Skeletal muscle cell (primary cell): ENCODE results near the gene CPED1.
"Not testable (repeated sequence)": the region's sequence is repeated elsewhere in the genome, so short reads cannot be mapped to it uniquely, and the experiment has no call there.

Source experiments
- DNase-seq: peaks from one replicate; pipeline ENCODE4 v3.0.0-alpha.2; 2010; ENCODE audit warnings: low read depth
- H3K4me3 ChIP-seq: 2 replicates; pipeline ENCODE4 v1.5.1; 2011; ENCODE audit warnings: low read depth, mild to moderate bottlenecking, control low read depth, low read length, moderate library complexity

The CPED1 gene

DNA sequence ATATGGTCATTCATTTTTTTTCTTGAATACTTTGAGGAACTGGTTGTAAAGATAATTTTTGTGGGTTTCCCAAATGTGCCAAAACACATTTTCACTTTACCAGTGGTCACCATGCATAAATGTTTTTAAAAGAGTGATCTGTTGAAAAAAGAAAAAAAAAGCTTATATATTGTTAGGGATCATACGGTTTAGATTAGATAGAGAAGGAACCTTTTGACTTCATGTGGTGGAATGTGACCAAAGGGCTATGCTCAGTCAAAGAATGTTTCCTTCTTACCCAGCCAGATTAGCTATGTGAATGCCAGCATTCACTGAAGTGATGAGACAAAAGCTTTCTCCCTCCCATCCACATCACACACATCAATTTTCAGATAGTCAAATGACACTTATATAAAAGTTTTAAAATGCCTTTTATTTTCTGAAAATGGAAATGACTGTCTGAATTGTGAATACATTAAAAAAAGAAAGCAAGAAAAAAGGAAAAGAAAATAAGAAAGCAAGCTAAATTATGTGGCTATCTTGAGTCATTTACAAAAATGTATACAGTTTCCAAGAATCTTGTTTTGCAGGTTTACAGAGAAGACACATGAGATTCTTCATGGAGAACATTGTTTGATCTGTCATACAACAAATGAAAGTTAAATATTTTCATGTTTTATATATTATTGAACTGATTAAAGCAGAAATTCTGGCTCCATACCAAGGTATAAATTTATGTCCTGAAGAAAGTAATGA, 8.6 kb upstream of the CPED1 start:
- no peak for DNase-seq
- no peak overlapping the region for H3K4me3 ChIP-seq

DNA sequence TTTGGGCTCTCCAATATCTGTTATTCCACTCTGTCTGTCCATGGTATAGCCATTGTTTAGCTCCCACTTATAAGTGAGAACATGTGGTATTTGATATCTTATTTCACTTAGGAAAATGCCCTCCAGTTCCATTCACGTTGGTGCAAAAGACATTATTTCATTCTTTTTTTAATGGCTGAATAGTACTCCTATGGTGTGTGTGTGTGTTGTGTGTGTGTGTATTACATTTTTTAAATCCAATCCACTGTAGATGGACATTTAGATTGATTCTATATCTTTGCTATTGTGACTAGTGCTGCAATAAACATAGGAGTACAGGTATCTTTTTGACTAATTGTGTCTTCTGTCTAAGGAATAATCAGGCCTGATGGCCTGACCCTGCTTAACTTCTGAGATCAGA, 7.4 kb upstream of the CPED1 start:
- DNase-seq: no peak

DNA sequence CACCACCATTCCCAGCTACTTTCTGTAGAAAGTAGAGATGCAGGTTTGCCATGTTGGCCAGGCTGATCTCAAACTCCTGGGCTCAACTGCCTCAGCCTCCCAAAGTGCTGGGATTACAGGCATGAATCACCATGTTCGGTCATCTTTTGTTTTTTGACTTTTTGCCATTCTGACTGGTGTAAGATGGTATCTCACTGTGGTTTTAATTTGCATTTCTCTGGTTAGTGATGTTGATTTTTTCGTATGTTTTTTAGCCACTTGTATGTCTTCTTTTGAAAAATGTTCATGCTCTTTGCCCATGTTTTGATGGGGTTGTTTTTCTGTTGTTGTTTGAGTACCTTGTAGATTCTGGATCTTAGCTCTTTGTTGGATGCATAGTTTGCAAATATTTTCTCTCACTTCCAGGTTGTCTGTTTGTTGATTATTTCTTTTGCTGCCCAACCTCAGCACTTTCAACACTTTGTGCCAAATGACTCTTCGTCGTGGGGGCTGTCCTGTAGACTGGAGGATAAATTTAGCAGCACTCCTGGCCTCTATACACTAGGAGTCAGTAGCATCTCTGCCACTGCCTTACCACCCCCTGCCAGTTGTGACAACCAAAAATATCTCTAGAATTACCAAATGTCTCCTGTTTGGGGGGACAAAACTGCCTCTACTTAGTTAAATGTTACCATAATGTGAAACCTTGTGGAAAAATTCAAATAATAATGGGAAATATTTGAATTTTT, 6.5 kb upstream of the CPED1 start:
- H3K4me3 ChIP-seq: no peak overlapping the region
- DNase-seq: no peak

More for the DNA sequence above, 7.4 kb upstream of the CPED1 start:
- H3K4me3 ChIP-seq: no peak overlapping the region

DNA sequence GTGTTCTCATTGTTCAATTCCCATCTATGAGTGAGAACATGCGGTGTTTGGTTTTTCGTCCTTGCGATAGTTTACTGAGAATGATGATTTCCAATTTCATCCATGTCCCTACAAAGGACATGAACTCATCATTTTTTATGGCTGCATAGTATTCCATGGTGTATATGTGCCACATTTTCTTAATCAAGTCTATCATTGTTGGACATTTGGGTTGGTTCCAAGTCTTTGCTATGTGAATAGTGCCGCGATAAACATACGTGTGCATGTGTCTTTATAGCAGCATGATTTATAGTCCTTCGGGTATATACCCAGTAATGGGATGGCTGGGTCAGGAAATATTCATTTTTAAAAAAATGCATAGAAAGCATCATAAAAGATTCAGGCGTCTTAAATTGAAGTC, 4.9 kb upstream of the CPED1 start:
- not testable (repeated sequence) for DNase-seq, H3K4me3 ChIP-seq

DNA sequence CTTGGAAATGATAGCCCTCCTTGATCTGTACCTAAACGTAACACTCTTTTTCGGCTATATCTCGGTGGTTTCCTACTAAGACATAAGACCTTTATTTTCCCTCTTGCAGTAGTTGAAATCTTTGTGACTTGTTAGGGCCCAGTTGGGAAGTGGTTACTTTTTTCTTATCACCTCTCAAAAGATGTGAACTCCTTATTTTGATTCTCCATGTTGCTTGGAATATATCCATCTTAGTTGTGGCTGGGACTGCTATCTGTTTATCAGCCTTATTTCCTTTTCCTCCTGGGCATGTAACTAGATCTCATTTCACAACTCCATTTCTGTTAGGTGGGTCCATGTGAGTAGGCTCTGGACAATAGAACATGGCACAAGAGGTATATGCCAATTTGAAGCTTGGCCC, 4.1 kb upstream of the CPED1 start:
- no peak overlapping the region for H3K4me3 ChIP-seq

DNA sequence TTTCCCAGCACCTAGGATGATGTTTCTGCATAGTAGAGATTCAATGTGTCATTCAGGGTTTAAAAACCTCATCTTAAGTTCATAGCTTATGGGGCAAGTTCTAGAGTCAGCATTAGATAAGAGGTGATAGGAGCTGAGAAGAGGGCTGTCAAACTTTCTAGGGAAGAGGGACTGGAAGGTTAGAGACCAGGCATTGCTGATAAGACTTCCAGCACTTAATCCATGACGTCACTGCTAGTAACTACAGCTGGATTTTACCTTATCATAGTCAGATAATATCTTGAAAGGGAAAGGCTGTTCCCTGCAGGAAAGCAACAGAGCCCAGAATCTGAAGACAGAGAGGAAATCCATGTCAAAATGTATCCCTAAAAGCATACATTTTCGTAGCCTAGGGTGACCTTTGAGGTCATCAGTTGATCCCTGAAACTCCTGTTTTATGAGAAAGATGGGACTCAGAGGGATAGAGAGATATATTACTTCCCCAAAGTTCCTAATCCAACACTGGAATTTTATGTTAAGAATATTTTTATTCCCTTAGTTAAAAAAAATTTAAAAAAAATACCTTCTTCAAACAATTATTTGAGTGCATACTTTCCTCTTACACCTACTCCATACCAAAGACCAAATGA, 3.3 kb upstream of the CPED1 start:
- DNase-seq: no peak

More for the DNA sequence above, 4.1 kb upstream of the CPED1 start:
- no peak for DNase-seq

DNA sequence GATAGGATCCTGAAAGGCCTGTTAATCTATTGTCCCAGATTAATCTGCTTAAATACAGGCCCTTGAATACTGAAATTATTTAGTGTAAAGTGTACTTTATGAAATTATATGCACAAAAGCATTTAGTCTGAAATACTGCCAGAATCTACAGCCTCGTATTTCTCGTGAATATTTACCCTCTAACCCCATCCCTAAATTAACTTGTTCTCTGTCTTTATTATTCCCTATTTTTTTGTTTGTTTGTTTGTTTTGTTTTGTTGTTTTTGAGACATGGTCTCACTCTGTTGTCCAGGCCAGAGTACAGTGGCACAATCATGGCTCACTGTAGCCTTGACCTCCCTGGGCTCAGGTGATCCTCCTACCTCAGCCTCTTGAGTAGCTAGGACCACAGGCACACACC, 2.7 kb upstream of the CPED1 start:
- no peak for DNase-seq
- no peak overlapping the region for H3K4me3 ChIP-seq

More for the DNA sequence above, 3.3 kb upstream of the CPED1 start:
- no peak overlapping the region for H3K4me3 ChIP-seq

DNA sequence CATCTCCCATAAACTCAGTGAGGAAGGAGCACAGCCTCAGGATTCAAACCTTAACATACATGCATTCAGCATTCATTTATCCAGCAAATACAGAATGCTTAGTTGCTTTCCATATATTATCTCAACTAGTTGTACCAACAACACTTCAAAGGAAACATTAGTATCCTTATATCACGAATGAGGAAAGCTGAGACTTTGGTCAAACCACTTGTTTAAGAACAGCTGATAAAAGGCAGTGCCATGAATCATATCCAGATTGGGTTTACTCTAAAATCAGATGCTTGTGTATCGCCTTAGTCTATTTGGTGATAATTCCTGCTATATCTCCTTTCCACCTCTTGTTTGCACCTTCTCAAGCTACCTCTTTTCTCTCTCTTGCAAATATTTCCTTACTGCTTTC, 1.9 kb upstream of the CPED1 start:
- no peak overlapping the region for H3K4me3 ChIP-seq
- DNase-seq: no peak

DNA sequence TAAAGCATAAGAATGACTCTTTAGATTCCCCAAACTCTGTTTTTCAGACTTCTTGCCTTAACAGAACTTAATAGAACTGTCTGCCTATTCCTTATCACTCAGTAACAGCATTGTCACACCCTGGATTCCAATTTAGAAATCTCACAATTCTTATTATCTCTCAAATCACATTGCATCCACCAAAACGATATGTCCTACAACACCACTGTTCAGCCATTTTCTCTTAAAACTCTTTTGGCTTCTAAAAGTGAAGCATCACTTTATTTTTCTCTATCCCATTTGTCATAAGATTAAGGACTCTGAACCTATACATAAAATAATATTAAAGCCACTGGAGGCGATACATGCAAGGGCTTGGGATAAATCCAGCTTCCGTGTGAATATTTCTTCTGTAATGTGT, 1.2 kb upstream of the CPED1 start:
- no peak for DNase-seq
- no peak overlapping the region for H3K4me3 ChIP-seq

DNA sequence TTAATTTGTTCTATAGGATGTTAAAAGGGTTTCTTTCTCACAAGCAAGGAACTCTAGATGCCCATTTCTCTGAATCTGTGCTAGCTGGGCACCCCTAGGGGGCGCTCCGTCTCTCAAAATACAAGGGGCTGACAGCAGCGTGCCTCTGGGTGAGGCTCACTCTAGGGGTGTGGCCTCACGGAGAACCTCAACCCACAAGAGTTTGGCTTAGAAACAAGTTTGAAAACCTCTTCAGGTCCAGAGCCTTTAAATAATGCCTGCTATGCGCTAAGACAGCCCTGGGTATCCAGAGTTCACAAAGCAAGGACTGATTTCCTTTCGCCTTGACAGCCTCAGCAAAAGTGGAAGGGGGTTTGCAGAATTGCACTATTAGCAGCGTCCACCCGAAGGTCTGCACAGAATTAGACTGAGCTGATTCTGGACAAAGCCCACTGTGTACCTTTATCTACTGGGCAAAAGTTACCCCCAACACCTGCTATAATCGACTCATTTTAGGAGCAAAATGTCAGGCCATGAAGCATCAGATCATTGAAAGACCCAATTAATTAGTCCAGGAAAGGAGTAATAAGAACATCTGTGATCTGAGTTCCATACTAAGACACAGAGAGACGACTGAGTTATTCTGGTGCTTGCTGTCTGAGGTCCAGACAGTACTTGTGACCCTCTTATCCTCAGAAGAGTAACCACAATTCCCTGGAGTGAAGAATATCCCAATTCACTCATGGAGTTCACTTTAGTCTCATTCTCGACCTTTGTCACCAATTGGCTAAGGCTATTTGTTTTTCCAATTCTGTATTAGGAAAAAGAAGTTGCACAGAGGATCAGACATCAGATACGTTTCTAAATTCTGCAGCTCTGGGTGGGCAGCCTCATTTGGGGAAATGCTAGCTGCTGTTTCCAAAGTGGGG, 574 bp upstream of the CPED1 start:
- peak; percentile 84 for DNase-seq
- H3K4me3 ChIP-seq: peak overlapping the region; percentile 53

DNA sequence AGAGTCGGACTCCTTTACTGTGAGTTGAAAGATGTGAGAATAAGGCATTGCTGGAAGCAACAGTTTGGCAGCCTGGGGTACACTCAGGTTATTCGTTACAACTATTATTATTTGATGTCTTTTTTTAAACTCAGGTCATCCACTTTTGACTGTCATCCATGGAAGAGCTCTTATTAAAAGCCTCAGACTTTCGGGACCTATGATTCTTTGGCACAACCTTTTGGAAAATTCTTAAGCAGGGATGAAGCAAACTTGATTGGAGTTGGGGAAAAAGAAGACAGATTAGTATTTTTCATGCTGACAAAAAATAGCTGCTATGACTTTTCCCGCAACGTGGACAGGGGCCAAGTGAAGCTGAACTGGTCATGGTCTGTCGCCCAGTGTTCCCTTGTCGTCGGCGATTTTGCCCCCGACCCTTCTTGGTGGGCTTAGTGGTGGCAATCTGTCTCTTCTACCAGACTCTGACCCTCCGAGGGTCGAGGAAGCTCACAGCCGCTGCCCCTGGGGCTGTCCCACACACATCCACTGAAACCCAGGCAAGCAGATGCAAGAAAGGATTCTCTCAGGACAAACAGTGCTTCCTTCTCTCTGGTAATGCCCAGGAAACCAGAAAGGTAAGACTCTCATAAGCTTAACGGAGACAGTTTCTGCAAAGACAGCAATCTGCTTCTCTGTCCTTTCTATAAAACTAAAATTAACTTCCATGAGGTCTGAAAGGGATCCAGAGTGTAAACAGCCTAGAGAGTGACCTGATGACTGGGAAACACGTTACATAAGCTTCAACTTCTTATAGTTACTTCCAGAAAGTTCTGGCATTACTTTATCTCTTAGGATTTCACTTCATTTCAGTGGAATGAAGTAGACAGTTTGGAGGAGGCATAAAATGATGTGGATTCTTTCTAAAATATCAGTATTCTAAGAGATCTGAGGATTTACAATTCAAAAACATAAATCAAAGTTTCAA, 1.0 kb downstream of the CPED1 start:
- DNase-seq: no peak
- peak overlapping the region; percentile 53 for H3K4me3 ChIP-seq

DNA sequence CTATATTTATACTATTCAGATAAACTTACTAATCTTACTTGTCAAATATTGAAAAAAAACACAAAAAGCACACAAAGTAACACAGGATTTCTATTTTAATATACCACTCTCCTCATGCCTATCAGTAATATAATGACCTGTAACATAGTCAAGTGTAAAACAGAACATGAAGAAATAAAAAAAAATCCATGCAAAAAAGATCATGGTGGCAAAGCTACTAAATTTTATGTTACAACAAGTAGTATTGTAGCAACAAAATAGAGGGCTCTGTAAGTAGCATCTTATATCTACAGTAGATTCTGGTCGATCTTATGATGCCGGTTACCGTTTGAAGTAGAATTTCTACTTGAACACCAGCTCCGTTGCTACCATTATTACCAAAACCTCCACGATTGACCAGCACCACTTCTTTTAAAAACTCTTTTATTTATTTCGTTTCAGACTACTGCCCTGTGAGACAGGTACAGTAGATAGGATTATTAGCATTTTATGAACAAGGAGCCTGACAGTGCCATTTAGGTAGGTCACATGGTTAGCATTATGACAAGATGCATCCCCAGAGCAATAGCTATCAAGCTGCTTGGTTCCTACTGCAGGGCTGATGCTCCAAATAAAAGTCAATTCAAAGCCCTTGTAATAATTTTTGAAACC, 2.1 kb downstream of the CPED1 start:
- peak overlapping the region; percentile 53 for H3K4me3 ChIP-seq
- no peak for DNase-seq

DNA sequence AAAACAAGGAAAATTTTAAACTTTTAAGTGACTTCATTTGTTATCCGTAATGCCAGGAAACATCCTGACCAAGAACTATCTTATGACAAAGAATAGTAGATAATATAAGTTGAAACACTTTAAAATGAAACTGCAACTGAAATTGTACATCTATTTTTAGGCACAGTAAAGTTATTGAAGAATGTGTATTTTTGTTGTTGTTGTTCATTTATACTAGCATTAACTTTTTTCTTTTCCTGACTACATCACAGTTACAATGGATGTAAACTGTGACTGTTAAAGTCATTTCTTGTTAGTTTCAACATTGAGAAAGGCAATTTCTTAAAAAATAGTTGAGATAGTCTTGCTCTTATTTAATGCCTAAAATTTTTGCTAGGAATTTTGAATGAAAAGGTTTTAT, 2.6 kb downstream of the CPED1 start:
- DNase-seq: no peak
- H3K4me3 ChIP-seq: peak overlapping the region; percentile 53

DNA sequence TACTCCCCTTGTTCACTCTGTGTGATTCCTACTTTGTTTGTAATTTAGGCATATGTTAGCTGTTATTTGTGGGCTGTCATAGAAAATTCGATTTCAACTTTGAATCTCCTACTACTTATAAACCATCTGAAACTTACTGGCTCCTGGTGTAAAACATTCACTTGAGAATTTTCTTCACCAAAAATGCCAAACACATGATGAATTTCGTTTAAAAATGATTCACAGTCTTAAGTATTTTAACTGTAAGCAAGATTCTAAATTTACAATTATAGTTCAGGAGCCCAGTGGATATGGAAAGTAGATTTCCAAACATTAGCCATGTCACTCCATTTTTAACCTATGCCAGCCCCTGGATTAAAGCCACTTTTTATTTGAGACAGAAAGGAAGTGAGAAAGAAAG, 3.1 kb downstream of the CPED1 start:
- H3K4me3 ChIP-seq: peak overlapping the region; percentile 53
- DNase-seq: no peak

DNA sequence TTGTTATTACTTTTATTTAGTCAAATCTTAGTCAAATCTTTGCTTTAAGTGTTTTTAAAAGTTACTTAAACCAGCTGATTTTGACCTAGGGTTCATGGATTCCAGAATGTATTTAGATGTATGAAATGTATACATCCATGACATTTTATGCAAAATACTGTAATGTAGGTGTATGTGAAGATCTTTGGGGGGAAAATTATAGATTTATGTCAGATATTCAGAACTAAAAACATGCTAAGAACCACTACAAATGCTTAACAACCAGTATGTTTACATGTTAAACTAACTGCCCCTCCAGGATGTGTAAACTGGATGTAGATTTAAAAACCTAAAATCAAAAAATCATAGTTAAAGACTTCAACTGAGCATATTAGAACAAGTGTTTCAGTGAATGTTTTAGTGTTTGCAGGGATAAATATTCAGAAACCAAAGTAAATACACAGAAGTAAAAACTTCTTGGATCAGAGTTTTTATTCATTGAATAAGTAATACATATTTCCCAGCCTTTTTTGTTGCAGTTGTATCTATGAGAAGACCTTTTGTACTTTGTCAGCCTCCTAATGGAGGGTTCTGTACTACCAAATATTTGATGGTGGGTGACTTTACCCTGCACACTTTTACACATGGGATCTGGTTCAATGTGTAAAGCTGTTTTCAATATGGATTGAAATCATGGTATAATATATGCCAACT, 3.9 kb downstream of the CPED1 start:
- peak overlapping the region; percentile 53 for H3K4me3 ChIP-seq
- DNase-seq: no peak

DNA sequence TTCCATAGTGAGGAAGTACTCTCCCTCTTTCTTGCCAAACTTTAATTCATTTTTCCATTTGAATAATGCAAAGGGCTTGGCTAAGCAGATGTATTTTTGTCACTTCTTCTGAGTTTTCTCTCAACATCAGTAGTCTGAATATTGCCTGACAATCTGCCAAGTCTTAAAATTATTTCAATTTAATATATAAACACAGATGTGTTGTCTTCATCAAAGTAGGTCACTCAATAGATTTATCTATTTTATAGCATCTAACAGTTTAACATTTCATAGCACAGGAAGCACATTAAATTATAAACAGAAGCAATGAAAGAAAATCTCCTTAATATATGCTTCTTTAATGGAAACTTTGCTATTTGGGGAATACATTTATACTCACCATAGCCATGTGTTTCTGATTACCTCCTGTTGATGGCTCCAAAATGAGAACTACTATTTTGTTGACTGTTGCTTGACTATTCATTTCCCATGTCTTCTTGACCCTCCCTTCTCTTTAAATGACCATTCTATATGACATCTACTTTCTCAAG, 4.5 kb downstream of the CPED1 start:
- no peak for DNase-seq
- no peak overlapping the region for H3K4me3 ChIP-seq

DNA sequence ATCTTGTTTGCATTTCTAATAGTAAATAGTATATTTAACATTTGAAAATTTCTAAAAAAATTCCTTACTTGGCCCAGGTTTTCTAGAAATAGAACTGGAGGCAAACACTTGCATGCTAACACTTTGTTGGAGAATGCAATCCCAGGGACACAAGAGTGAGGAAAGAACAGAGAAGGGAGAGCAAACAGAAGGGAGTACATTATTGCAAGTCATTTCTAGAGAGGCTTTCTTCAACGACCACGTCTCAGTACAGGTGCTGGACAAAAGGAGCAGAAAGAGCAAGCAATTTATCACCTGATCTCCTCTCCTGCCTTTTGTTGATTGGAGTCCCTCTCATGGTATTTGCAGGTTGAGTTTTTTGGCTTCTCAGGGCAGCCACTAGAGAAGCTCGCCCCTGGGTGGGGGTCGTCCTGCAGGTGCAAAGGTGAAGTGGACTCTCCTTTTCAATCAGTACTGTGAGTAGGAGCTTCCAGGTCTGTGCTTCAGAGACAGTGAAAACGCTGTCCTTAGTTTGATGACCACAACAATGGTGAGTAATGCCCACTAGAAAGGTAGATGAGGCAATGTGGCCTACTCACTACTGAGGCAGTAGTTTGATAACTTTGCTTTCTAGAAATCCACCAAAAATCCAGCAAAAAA, 5.2 kb downstream of the CPED1 start:
- no peak for DNase-seq

More for the DNA sequence above, 5.2 kb downstream of the CPED1 start:
- no peak overlapping the region for H3K4me3 ChIP-seq
